ENCODE measurements around the gene ARHGAP20. TPM values are rescaled to one million over a fixed set of nuclear protein-coding genes. Genes with fewer than 3 reads are reported as not detected.
A peak's percentile ranks its signal among the peaks of the same experiment; 100 is the strongest.

Gene ARHGAP20
- total and polyA plus RNA-seq, 8 donors, result 4.4 to 47.8 (median 41.8) TPM

DNA sequence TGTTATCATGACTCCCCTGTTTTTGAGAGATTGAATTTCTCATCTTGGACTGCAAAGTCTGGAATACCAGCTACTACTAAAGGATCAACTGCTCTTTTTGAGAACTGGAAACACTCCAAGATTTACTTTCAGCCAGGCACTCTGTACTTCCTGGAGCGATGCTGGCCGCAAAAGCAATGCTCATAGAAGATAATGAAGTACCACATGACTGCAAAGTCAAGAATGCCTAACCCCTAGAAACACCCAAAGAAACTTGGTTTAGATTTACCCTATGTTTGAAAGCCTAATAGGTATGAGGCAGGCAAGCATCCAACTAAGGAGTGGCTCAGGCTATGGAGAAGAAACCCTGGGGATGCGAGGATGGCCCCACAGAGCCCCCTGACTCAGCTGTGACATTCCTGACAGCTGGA lies 47.7 kb upstream of the ARHGAP20 start:
- H3K9me3 ChIP-seq, result no peaks in the 10 kb centered on the region
- no peaks in the 10 kb centered on the region for H3K36me3 ChIP-seq
- H3K27ac ChIP-seq, result no peak overlapping the region
- no peak overlapping the region for H3K4me3 ChIP-seq
- intact Hi-C loops (cut with DNase I), result no loop called here
- ATAC-seq (peak; percentile 75), DNase-seq (peak in 2 of 4 donors; percentile 75 to 82)
- no peaks in the 10 kb centered on the region for H3K27me3 ChIP-seq
- peaks cover 3 to 6% of the 10 kb centered on the region in 2 donors for H3K4me1 ChIP-seq
- TF ChIP-seq, protein P1, sequence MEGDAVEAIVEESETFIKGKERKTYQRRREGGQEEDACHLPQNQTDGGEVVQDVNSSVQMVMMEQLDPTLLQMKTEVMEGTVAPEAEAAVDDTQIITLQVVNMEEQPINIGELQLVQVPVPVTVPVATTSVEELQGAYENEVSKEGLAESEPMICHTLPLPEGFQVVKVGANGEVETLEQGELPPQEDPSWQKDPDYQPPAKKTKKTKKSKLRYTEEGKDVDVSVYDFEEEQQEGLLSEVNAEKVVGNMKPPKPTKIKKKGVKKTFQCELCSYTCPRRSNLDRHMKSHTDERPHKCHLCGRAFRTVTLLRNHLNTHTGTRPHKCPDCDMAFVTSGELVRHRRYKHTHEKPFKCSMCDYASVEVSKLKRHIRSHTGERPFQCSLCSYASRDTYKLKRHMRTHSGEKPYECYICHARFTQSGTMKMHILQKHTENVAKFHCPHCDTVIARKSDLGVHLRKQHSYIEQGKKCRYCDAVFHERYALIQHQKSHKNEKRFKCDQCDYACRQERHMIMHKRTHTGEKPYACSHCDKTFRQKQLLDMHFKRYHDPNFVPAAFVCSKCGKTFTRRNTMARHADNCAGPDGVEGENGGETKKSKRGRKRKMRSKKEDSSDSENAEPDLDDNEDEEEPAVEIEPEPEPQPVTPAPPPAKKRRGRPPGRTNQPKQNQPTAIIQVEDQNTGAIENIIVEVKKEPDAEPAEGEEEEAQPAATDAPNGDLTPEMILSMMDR (IDR thresholded peaks at IDR 0.05), result no peak

DNA sequence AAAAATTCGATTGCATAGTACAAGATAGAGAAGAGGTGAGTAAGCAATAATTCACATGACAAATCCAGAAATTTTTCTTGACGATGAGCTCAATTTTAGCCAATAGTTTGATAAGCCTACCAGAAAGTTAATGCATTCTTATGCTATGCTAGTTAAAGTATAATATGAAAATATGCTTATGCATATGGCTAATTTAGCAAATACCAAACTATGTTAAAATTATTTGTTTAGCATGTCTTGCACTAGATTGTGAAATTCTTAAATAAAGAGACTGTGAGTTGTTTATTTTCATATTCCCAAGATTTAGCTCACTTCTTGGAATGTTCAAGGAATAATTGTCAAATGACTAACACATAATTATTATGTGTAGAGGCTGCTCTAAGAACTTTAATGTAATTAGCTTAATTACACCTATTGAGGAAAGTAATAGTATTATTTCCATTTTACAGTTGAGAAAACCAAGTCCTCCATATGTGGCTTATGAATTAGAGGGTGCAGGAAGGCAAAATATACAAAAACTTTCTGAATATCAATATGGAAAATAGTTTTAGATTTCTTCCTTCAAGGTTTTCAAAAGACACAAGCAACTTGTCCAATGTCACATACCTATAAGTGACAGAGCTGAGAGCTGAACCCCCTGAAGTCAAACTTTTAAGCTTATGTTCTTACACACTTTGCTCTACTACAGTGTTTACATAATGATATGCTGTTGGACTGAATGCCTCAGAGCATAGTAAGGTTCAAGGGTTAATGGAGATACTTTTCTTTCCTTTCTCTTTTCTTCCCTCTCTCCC lies 45.9 kb upstream of the ARHGAP20 start:
- TF ChIP-seq, protein P1 (IDR thresholded peaks at IDR 0.05), result no peak
- no peak for DNase-seq
- peaks cover 0 to 8% of the 10 kb centered on the region in 2 donors for H3K9me3 ChIP-seq
- no peak for ATAC-seq
- no peaks in the 10 kb centered on the region for H3K27me3 ChIP-seq
- H3K4me1 ChIP-seq, result peaks cover 0 to 3% of the 10 kb centered on the region in 2 donors
- H3K36me3 ChIP-seq, result no peaks in the 10 kb centered on the region
- no peak overlapping the region for H3K27ac ChIP-seq
- intact Hi-C loops (cut with DNase I), result no loop called here
- H3K4me3 ChIP-seq, result no peak overlapping the region

DNA sequence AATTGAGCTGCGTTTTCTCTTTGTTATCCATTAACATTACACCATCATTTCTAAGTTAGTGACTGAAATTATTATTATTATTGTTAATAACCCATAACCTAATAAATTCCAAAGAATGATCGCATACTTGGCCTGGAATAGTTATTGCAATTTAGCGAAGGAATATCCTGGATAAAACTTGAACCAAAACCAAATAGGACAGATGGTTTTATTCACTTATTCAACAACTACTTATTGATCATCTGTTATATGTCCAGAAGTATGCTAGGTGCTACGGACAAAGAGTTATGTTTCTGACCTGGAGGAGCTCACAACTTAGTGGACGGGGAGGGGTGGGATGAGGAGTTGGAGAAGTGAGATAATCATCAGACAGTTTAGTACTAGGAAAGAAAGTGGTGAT lies 44.8 kb upstream of the ARHGAP20 start:
- Histone ChIP-seq H3K9me3 (peaks cover 0 to 18% of the 10 kb centered on the region in 2 donors), H3K27me3 (no peaks in the 10 kb centered on the region), H3K27ac (no peak overlapping the region), H3K4me1 (peaks cover 0 to 3% of the 10 kb centered on the region in 2 donors), H3K36me3 (no peaks in the 10 kb centered on the region), H3K4me3 (no peak overlapping the region)
- TF ChIP-seq, protein P1 (IDR thresholded peaks at IDR 0.05), result no peak
- intact Hi-C loops (cut with DNase I), result no loop called here
- ATAC-seq (no peak), DNase-seq (no peak)

DNA sequence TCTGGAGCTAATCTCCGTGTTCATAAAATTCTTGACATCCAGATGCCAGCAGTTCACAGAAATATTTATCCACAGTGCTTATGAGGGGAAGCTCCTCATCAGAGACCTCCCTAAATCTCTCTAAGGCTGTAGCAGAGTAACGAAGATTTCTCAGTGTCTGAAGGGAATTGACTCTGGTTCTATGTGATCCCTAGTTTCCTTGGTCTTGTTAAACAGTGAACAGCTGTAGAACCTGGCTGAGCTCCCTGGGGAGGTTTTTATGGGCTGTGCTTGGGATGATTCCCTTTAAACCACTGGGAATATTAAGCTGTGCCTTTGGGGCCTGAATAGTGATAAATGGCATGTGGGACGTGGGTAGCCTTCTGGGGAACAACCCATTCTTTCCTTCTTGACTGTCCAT lies 43.7 kb upstream of the ARHGAP20 start:
- Histone ChIP-seq H3K4me3 (no peak overlapping the region), H3K36me3 (no peaks in the 10 kb centered on the region), H3K27ac (no peak overlapping the region), H3K27me3 (no peaks in the 10 kb centered on the region), H3K4me1 (peaks cover 0 to 3% of the 10 kb centered on the region in 2 donors), H3K9me3 (peaks cover 0 to 18% of the 10 kb centered on the region in 2 donors)
- DNase-seq, result peak in 1 of 4 donors; percentile 46
- TF ChIP-seq, protein P1 (IDR thresholded peaks at IDR 0.05), result no peak
- intact Hi-C loops (cut with DNase I), result no loop called here
- ATAC-seq, result no peak

DNA sequence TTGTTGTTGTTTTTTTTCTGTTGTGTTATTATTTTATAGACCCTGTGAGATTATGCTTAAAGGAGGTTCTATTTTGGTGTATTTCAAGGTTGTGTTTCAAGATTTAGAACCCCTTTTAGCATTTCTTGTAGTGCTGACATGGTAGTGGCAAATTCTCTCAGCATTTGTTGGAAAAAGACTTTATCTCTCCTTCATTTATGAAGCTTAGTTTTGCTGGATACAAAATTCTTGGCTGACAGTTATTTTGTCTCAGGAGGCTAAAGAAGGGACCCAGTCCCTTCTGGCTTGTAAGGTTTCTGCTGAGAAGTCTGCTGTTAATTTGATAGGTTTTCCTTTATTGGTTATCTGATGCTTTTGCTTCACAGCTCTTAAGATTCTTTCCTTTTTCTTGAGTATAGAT lies 40.7 kb upstream of the ARHGAP20 start:
- no peak overlapping the region for H3K27ac ChIP-seq
- TF ChIP-seq, protein P1 (IDR thresholded peaks at IDR 0.05), result no peak
- ATAC-seq, result no peak
- no peaks in the 10 kb centered on the region for H3K27me3 ChIP-seq
- no peak overlapping the region for H3K4me3 ChIP-seq
- no peaks in the 10 kb centered on the region for H3K4me1 ChIP-seq
- no peaks in the 10 kb centered on the region for H3K36me3 ChIP-seq
- DNase-seq, result no peak
- peaks cover 0 to 18% of the 10 kb centered on the region in 2 donors for H3K9me3 ChIP-seq
- intact Hi-C loops (cut with DNase I), result no loop called here

Data from left lung (tissue), 10 donors.